DOHH2 (cell line): ENCODE data around the gene SPEM2.

ENCODE experiments used
- CTCF ChIP-seq: fragments of 200-600 bp; sonication (generic); IDR thresholded peaks from one replicate; pipeline ENCODE4 v1.5.1; 2014; ENCODE audit warnings: antibody characterized with exemption, mild to moderate bottlenecking, low read depth, low read length; ENCODE audit not compliant: poor library complexity, severe bottlenecking
- EZH2phosphoT487 ChIP-seq: fragments of 200-600 bp; sonication (generic); IDR thresholded peaks from 2 replicates; pipeline ENCODE4 v1.6.1; 2017; ENCODE audit warnings: borderline replicate concordance, mild to moderate bottlenecking, antibody characterized with exemption, low read length, moderate library complexity, mixed read lengths

GRCh38 chr17:7392696-7393612 lies 32.5 kb upstream of the SPEM2 start:
- TF ChIP-seq CTCF = no peak
- TF ChIP-seq EZH2phosphoT487 = no peak
